SK-N-SH (cell line): ENCODE data around the gene MARCHF7. TPM values are rescaled to one million over a fixed set of nuclear protein-coding genes. Genes with fewer than 3 reads are reported as not detected.
"Not testable (repeated sequence)": the region's sequence is repeated elsewhere in the genome, so short reads cannot be mapped to it uniquely, and the experiment has no call there.

Experiments used
- CTCF ChIA-PET: fragments of 300-600, 350-600 bp; formaldehyde crosslinking; extraction: SDS; loops from one replicate; lab custom pipeline; 2021; lab: Yijun Ruan, JAX
- POLR2A ChIA-PET: fragments of 350-600 bp; sonication (Branson Sonifier 250); formaldehyde crosslinking; extraction: SDS; loops from one replicate; lab custom pipeline; 2020; ENCODE audit warnings: antibody characterized with exemption, inconsistent platforms; lab: Yijun Ruan, JAX
- DNase-seq: peaks from one replicate; pipeline ENCODE4 v3.0.0; 2012
- H2AFZ ChIP-seq: fragments of 200-600 bp; sonication (generic); 2 replicates; pipeline ENCODE4 v1.8.1; 2016; ENCODE audit warnings: antibody characterized with exemption, mild to moderate bottlenecking, low read depth
- H3F3A ChIP-seq: fragments of 200-600 bp; sonication (generic); replicated peaks from 2 replicates; pipeline ENCODE3; 2016; ENCODE audit warnings: antibody characterized with exemption, mild to moderate bottlenecking; ENCODE audit not compliant: insufficient read depth
- H3K27ac ChIP-seq, 2 experiments: fragments of 200-500 bp in 1 of 2; fragments of 200-600 bp in 1 of 2; sonication (Bioruptor generic) in 1 of 2; sonication (generic), shearing (Covaris generic) in 1 of 2; 2 replicates each; pipeline versions ENCODE4 v1.5.1 to v1.6.1; 2014 to 2016; ENCODE audit warnings: low read depth in 2 of 2, inconsistent platforms in 1 of 2, low read length in 1 of 2, mild to moderate bottlenecking in 1 of 2, mixed read lengths in 1 of 2
- H3K27me3 ChIP-seq: fragments of 200-600 bp; sonication (generic), shearing (Covaris generic); 2 replicates; pipeline ENCODE4 v1.6.1; 2016; ENCODE audit warnings: mixed run types; ENCODE audit not compliant: insufficient read depth
- H3K36me3 ChIP-seq, 2 experiments: fragments of 200-500 bp in 1 of 2; fragments of 200-600 bp in 1 of 2; sonication (Bioruptor generic) in 1 of 2; sonication (generic) in 1 of 2; replicated peaks in 1 of 2; 2 replicates each; pipeline versions ENCODE3 to v1.5.1; 2014 to 2016; ENCODE audit warnings: low read length in 1 of 2, mild to moderate bottlenecking in 1 of 2; ENCODE audit not compliant: insufficient read depth in 2 of 2, control insufficient read depth in 1 of 2
- H3K4me1 ChIP-seq, 2 experiments: fragments of 200-500 bp in 1 of 2; fragments of 200-600 bp in 1 of 2; sonication (Bioruptor generic) in 1 of 2; sonication (generic), shearing (Covaris generic) in 1 of 2; 2 replicates each; pipeline versions ENCODE4 v1.5.1 to v1.6.1; 2014 to 2016; ENCODE audit warnings: low read depth in 1 of 2, low read length in 1 of 2, mixed run types in 1 of 2; ENCODE audit not compliant: insufficient read depth in 2 of 2, control insufficient read depth in 1 of 2
- H3K4me2 ChIP-seq: fragments of 200-600 bp; sonication (generic), shearing (Covaris generic); 2 replicates; pipeline ENCODE4 v1.6.1; 2017; ENCODE audit warnings: mixed run types
- H3K4me3 ChIP-seq, 2 experiments: fragments of 200-500 bp in 1 of 2; fragments of 200-600 bp in 1 of 2; sonication (Bioruptor generic) in 1 of 2; sonication (generic), shearing (Covaris generic) in 1 of 2; 2 replicates each; pipeline versions ENCODE4 v1.5.1 to v1.8.1; 2014 to 2016; ENCODE audit warnings: low read depth in 2 of 2, inconsistent platforms in 1 of 2, low read length in 1 of 2, mild to moderate bottlenecking in 1 of 2, mixed read lengths in 1 of 2, moderate library complexity in 1 of 2
- H3K79me2 ChIP-seq: fragments of 200-600 bp; sonication (generic); 2 replicates; pipeline ENCODE4 v1.8.1; 2017; ENCODE audit warnings: mild to moderate bottlenecking; ENCODE audit not compliant: insufficient read depth
- H3K9ac ChIP-seq: fragments of 200-600 bp; sonication (generic); 2 replicates; pipeline ENCODE4 v1.6.1; 2017; ENCODE audit warnings: mixed run types
- H3K9me2 ChIP-seq: fragments of 200-600 bp; sonication (generic); 2 replicates; pipeline ENCODE4 v1.6.1; 2017; ENCODE audit warnings: mixed run types
- H3K9me3 ChIP-seq: fragments of 200-600 bp; sonication (generic); 2 replicates; pipeline ENCODE4 v1.6.1; 2017; ENCODE audit warnings: mixed run types, mild to moderate bottlenecking, moderate library complexity
- H4K20me1 ChIP-seq: fragments of 200-600 bp; sonication (generic); 2 replicates; pipeline ENCODE4 v1.6.1; 2017; ENCODE audit warnings: mild to moderate bottlenecking, mixed run types; ENCODE audit not compliant: insufficient read depth
- FOSL2 ChIP-seq: IDR thresholded peaks from 2 replicates; pipeline ENCODE4 v1.4.0; 2012; ENCODE audit warnings: low read depth, mild to moderate bottlenecking, moderate library complexity, borderline replicate concordance
- FOXM1 ChIP-seq: IDR thresholded peaks from 2 replicates; pipeline ENCODE4 v1.4.0; 2012; ENCODE audit warnings: low read depth, mild to moderate bottlenecking
- GABPA ChIP-seq: IDR thresholded peaks from 2 replicates; pipeline ENCODE4 v1.4.0; 2012; ENCODE audit warnings: low read depth, mild to moderate bottlenecking
- JUND ChIP-seq: IDR thresholded peaks from 2 replicates; pipeline ENCODE4 v1.4.0; 2012
- MXI1 ChIP-seq: IDR thresholded peaks from 2 replicates; pipeline ENCODE4 v1.6.1; 2012; ENCODE audit warnings: mild to moderate bottlenecking, low read depth, low read length, improper control_type of control experiment
- POLR2AphosphoS5 ChIP-seq: IDR thresholded peaks from 2 replicates; pipeline ENCODE4 v1.6.1; 2012; ENCODE audit warnings: low read depth, low read length
- RFX5 ChIP-seq: IDR thresholded peaks from 2 replicates; pipeline ENCODE4 v1.6.1; 2012; ENCODE audit warnings: mild to moderate bottlenecking, improper control_type of control experiment, low read length
- RXRA ChIP-seq: IDR thresholded peaks from 2 replicates; pipeline ENCODE4 v1.4.0; 2012; ENCODE audit warnings: low read depth, mild to moderate bottlenecking, borderline replicate concordance
- SIN3A ChIP-seq: IDR thresholded peaks from 2 replicates; pipeline ENCODE4 v1.6.1; 2012; ENCODE audit warnings: low read depth, mild to moderate bottlenecking, low read length, moderate library complexity, borderline replicate concordance
- WGBS: methylation state at CpG from one replicate; pipeline ENCODE4 v1.1.6; 2017; ENCODE audit warnings: low lambda C conversion rate; 5-methylcytosine and 5-hydroxymethylcytosine counted together
- polyA plus RNA-seq, 3 experiments: library from polyadenylated mRNA; depleted of rRNA; stranded (reverse); fragments of >200 nt; gene quantifications; 2 replicates each; pipeline ENCODE4 v1.2.3, GENCODE V29; 2012
- TF ChIP-seq, protein P1 (sequence below): IDR thresholded peaks from 2 replicates; pipeline ENCODE4 v1.6.1; 2012; ENCODE audit warnings: mild to moderate bottlenecking, low read depth, low read length, moderate library complexity
- TF ChIP-seq, protein P2 (sequence below): IDR thresholded peaks from 2 replicates; pipeline ENCODE4 v1.4.0; 2012; ENCODE audit warnings: low read depth, borderline replicate concordance
- TF ChIP-seq, protein P3 (sequence below): IDR thresholded peaks from 2 replicates; pipeline ENCODE4 v1.4.0; 2012; ENCODE audit warnings: low read depth, borderline replicate concordance
- TF ChIP-seq, protein P4 (sequence below): fragments of 150-350 bp; IDR thresholded peaks from 2 replicates; pipeline ENCODE4 v1.6.1; 2016; ENCODE audit warnings: mild to moderate bottlenecking, low read depth, low read length
- TF ChIP-seq, protein P5 (sequence below): IDR thresholded peaks from 2 replicates; pipeline ENCODE4 v1.4.0; 2012; ENCODE audit warnings: low read depth

MARCHF7 gene
- polyA plus RNA-seq, 1 of the 3 experiments (the other 2 are of a cell fraction), result 20.3 TPM

DNA sequence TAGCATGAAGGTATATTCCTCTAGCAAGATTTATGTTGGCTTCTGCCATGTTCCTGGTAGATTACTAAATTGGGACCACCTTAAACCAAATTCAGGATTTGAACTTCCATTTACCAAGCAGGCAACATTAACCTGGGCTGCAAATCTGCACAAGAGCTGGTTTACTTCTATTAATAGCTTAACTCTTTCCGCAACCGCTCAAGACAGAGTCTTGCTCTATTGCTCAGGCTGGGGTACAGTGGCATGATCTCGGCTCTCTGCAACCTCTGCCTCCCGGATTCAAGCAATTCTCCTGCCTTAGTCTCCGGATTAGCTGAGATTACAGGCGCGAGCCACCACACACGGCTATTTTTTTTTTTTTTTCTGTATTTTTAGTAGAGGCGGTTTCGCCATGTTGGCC lies 8.4 kb downstream of the MARCHF7 start (continued):
- no peak for TF ChIP-seq SIN3A
- TF ChIP-seq, protein P1, sequence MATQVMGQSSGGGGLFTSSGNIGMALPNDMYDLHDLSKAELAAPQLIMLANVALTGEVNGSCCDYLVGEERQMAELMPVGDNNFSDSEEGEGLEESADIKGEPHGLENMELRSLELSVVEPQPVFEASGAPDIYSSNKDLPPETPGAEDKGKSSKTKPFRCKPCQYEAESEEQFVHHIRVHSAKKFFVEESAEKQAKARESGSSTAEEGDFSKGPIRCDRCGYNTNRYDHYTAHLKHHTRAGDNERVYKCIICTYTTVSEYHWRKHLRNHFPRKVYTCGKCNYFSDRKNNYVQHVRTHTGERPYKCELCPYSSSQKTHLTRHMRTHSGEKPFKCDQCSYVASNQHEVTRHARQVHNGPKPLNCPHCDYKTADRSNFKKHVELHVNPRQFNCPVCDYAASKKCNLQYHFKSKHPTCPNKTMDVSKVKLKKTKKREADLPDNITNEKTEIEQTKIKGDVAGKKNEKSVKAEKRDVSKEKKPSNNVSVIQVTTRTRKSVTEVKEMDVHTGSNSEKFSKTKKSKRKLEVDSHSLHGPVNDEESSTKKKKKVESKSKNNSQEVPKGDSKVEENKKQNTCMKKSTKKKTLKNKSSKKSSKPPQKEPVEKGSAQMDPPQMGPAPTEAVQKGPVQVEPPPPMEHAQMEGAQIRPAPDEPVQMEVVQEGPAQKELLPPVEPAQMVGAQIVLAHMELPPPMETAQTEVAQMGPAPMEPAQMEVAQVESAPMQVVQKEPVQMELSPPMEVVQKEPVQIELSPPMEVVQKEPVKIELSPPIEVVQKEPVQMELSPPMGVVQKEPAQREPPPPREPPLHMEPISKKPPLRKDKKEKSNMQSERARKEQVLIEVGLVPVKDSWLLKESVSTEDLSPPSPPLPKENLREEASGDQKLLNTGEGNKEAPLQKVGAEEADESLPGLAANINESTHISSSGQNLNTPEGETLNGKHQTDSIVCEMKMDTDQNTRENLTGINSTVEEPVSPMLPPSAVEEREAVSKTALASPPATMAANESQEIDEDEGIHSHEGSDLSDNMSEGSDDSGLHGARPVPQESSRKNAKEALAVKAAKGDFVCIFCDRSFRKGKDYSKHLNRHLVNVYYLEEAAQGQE, result no peak
- TF ChIP-seq POLR2AphosphoS5, result no peak
- no peak for TF ChIP-seq JUND

DNA sequence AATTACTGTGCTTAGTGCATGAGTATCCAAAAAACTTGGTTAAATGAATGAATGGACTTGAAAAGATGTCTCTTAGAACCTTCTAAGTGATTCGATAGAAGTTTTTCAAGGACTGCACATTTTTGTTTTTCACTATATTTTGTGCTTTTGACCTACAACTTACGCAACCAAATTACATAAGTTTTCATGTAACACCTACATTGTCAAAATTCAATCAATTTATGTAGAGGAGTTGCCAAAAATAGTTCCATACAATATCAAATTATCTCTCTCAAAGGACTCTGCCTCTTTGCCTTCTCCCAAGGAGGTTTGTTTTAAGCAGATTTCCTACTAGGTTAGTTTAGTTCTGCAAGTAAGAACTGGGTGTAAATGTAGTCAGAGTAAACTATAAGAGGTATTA lies 10.3 kb downstream of the MARCHF7 start:
- H3K27ac ChIP-seq, result no peak overlapping the region
- H3F3A ChIP-seq, result no peaks in the 10 kb centered on the region
- peaks cover 100% of the 10 kb centered on the region for H4K20me1 ChIP-seq
- H3K9me3 ChIP-seq, result no peaks in the 10 kb centered on the region
- no peak overlapping the region for H3K4me2 ChIP-seq
- no peak overlapping the region for H3K9ac ChIP-seq
- peaks cover 36 to 88% of the 10 kb centered on the region in 2 experiments for H3K36me3 ChIP-seq
- no peaks in the 10 kb centered on the region for H3K9me2 ChIP-seq
- WGBS, result 98% methylated on average over 2 of the region's 2 CpGs
- no peak overlapping the region for H2AFZ ChIP-seq
- peaks cover 100% of the 10 kb centered on the region for H3K79me2 ChIP-seq
- no peak for DNase-seq
- H3K4me1 ChIP-seq, result peaks cover 0 to 3% of the 10 kb centered on the region in 2 experiments; a peak in 1 of 4 replicates
- POLR2A ChIA-PET, result no interaction called here
- no peak overlapping the region for H3K4me3 ChIP-seq
- TF ChIP-seq SIN3A (no peak), FOXM1 (no peak), FOSL2 (no peak), RXRA (no peak), RFX5 (no peak), POLR2AphosphoS5 (no peak), MXI1 (no peak), GABPA (no peak)
- TF ChIP-seq, protein P2, sequence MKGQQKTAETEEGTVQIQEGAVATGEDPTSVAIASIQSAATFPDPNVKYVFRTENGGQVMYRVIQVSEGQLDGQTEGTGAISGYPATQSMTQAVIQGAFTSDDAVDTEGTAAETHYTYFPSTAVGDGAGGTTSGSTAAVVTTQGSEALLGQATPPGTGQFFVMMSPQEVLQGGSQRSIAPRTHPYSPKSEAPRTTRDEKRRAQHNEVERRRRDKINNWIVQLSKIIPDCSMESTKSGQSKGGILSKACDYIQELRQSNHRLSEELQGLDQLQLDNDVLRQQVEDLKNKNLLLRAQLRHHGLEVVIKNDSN, result no peak
- TF ChIP-seq, protein P3, sequence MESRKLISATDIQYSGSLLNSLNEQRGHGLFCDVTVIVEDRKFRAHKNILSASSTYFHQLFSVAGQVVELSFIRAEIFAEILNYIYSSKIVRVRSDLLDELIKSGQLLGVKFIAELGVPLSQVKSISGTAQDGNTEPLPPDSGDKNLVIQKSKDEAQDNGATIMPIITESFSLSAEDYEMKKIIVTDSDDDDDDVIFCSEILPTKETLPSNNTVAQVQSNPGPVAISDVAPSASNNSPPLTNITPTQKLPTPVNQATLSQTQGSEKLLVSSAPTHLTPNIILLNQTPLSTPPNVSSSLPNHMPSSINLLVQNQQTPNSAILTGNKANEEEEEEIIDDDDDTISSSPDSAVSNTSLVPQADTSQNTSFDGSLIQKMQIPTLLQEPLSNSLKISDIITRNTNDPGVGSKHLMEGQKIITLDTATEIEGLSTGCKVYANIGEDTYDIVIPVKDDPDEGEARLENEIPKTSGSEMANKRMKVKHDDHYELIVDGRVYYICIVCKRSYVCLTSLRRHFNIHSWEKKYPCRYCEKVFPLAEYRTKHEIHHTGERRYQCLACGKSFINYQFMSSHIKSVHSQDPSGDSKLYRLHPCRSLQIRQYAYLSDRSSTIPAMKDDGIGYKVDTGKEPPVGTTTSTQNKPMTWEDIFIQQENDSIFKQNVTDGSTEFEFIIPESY, result no peak
- TF ChIP-seq, protein P4, sequence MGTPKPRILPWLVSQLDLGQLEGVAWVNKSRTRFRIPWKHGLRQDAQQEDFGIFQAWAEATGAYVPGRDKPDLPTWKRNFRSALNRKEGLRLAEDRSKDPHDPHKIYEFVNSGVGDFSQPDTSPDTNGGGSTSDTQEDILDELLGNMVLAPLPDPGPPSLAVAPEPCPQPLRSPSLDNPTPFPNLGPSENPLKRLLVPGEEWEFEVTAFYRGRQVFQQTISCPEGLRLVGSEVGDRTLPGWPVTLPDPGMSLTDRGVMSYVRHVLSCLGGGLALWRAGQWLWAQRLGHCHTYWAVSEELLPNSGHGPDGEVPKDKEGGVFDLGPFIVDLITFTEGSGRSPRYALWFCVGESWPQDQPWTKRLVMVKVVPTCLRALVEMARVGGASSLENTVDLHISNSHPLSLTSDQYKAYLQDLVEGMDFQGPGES, result no peak
- TF ChIP-seq, protein P5, sequence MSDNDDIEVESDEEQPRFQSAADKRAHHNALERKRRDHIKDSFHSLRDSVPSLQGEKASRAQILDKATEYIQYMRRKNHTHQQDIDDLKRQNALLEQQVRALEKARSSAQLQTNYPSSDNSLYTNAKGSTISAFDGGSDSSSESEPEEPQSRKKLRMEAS, result no peak
- no peaks in the 10 kb centered on the region for H3K27me3 ChIP-seq
- CTCF ChIA-PET, result interaction anchor here (2.6 kb wide), 1 partner anchor 11 kb away, joined by 8 read pairs; the partner anchor contains the start of gene MARCHF7

DNA sequence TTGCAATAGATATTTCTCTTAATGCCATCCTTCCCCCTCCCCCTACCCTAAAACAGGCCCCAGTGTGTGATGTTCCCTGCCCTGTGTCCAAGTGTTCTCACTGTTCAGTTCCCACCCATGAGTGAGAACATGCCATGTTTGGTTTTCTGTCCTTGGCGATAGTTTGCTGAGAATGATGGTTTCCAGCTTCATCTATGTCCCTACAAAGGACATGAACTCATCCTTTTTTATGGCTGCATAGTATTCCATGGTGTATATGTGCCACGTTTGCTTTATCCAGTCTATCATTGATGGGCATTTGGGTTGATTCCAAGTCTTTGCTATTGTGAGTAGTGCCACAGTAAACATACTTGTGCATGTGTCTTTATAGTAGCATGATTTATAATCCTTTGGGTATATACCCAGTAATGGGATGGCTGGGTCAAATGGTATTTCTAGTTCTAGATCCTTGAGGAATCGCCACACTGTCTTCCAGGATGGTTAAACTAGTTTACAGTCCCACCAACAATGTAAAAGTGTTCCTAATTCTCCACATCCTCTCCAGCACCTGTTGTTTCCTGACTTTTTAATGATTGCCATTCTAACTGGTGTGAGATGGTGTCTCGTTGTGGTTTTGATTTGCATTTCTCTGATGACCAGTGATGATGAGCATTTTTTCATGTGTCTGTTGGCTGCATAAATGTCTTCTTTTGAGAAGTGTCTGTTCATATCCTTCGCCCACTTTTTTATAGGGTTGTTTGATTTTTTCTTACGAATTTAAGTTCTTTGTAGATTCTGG lies 12.7 kb downstream of the MARCHF7 start:
- H4K20me1 ChIP-seq, result peaks cover 100% of the 10 kb centered on the region
- H3F3A ChIP-seq, DNase-seq, H3K4me2 ChIP-seq, H3K27me3 ChIP-seq, POLR2A ChIA-PET, H3K9me2 ChIP-seq, H3K4me1 ChIP-seq, H3K27ac ChIP-seq, H3K9me3 ChIP-seq, H3K9ac ChIP-seq, H3K4me3 ChIP-seq, H2AFZ ChIP-seq: not testable (repeated sequence)
- peaks cover 100% of the 10 kb centered on the region for H3K79me2 ChIP-seq
- peaks cover 41 to 89% of the 10 kb centered on the region in 2 experiments for H3K36me3 ChIP-seq
- WGBS, result 98% methylated on average over 6 of the region's 6 CpGs
- CTCF ChIA-PET, result interaction anchor here (1.5 kb wide), 1 partner anchor 10 kb away, joined by 3 read pairs; no protein-coding TSS in a partner anchor
